Liver (tissue), 3 donors: ENCODE results near the gene TBL1X.

Source experiments
- FOXA1 ChIP-seq: IDR thresholded peaks from 2 replicates; pipeline ENCODE4 v1.6.1; 2016; ENCODE audit warnings: antibody characterized with exemption
- GABPA ChIP-seq, 2 donors: IDR thresholded peaks in 1 of 2; conservative IDR thresholded peaks in 1 of 2; 2 replicates each; pipeline ENCODE4 v1.6.1; 2016; ENCODE audit warnings: antibody characterized with exemption in 2 of 2, mild to moderate bottlenecking in 1 of 2, moderate library complexity in 1 of 2
- HNF4G ChIP-seq: IDR thresholded peaks from 2 replicates; pipeline ENCODE4 v1.6.1; 2016; ENCODE audit warnings: antibody characterized with exemption
- SP1 ChIP-seq: IDR thresholded peaks from 2 replicates; pipeline ENCODE4 v1.6.1; 2018; ENCODE audit warnings: antibody characterized with exemption, mild to moderate bottlenecking
- TAF1 ChIP-seq: conservative IDR thresholded peaks from 2 replicates; pipeline ENCODE4 v1.6.1; 2016; ENCODE audit warnings: antibody characterized with exemption, mild to moderate bottlenecking
- YY1 ChIP-seq: IDR thresholded peaks from 2 replicates; pipeline ENCODE4 v1.6.1; 2016; ENCODE audit warnings: antibody characterized with exemption, mild to moderate bottlenecking
- TF ChIP-seq, protein P1 (sequence below): fragments of 150-350 bp; IDR thresholded peaks from 2 replicates; pipeline ENCODE4 v1.5.1; 2017; ENCODE audit warnings: improper control_type of control experiment, low read depth, low read length; ENCODE audit not compliant: missing input control
- TF ChIP-seq, protein P2 (sequence below): IDR thresholded peaks from 2 replicates; pipeline ENCODE4 v1.6.1; 2016; ENCODE audit warnings: antibody characterized with exemption, mild to moderate bottlenecking
- donor health status: healthy.
- donor health status: healthy.

DNA sequence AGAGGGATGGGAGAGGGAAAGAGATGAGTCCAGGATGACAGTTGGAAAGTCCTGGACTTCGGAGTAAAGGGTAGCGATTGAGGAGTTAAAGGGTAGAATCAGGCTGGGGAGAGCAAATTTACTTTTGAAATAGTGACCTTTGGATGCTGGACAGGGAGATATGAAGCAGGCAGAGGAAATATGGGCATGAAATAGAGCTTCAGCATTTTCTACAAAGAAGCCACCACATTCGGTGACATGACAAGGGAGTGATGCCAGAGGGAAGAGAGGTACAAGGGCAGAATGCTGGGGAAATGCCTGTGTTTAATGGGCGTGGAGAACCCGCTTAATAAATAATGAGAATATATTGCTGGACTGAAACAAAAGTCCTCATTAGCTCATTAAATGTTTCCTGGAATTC is 92.7 kb downstream of the TBL1X start:
- TF ChIP-seq GABPA (IDR thresholded peaks at IDR 0.05 in 1 of 2, conservative IDR thresholded peaks at IDR 0.05 in 1 of 2) (no peak), TAF1 (no peak), YY1 (peak; percentile 45), HNF4G (peak; percentile 94), FOXA1 (no peak), SP1 (peak; percentile 82)
- TF ChIP-seq, protein P1, sequence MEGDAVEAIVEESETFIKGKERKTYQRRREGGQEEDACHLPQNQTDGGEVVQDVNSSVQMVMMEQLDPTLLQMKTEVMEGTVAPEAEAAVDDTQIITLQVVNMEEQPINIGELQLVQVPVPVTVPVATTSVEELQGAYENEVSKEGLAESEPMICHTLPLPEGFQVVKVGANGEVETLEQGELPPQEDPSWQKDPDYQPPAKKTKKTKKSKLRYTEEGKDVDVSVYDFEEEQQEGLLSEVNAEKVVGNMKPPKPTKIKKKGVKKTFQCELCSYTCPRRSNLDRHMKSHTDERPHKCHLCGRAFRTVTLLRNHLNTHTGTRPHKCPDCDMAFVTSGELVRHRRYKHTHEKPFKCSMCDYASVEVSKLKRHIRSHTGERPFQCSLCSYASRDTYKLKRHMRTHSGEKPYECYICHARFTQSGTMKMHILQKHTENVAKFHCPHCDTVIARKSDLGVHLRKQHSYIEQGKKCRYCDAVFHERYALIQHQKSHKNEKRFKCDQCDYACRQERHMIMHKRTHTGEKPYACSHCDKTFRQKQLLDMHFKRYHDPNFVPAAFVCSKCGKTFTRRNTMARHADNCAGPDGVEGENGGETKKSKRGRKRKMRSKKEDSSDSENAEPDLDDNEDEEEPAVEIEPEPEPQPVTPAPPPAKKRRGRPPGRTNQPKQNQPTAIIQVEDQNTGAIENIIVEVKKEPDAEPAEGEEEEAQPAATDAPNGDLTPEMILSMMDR: no peak
- TF ChIP-seq, protein P2, sequence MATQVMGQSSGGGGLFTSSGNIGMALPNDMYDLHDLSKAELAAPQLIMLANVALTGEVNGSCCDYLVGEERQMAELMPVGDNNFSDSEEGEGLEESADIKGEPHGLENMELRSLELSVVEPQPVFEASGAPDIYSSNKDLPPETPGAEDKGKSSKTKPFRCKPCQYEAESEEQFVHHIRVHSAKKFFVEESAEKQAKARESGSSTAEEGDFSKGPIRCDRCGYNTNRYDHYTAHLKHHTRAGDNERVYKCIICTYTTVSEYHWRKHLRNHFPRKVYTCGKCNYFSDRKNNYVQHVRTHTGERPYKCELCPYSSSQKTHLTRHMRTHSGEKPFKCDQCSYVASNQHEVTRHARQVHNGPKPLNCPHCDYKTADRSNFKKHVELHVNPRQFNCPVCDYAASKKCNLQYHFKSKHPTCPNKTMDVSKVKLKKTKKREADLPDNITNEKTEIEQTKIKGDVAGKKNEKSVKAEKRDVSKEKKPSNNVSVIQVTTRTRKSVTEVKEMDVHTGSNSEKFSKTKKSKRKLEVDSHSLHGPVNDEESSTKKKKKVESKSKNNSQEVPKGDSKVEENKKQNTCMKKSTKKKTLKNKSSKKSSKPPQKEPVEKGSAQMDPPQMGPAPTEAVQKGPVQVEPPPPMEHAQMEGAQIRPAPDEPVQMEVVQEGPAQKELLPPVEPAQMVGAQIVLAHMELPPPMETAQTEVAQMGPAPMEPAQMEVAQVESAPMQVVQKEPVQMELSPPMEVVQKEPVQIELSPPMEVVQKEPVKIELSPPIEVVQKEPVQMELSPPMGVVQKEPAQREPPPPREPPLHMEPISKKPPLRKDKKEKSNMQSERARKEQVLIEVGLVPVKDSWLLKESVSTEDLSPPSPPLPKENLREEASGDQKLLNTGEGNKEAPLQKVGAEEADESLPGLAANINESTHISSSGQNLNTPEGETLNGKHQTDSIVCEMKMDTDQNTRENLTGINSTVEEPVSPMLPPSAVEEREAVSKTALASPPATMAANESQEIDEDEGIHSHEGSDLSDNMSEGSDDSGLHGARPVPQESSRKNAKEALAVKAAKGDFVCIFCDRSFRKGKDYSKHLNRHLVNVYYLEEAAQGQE: peak; percentile 25
